Skeletal muscle satellite cell (primary cell): Measurements from ENCODE around the gene RRP1B.
"Not testable (repeated sequence)": the region's sequence is repeated elsewhere in the genome, so short reads cannot be mapped to it uniquely, and the experiment has no call there.

ENCODE experiments used
- H3K27me3 ChIP-seq: 2 replicates; pipeline ENCODE4 v1.7.0; 2013; ENCODE audit warnings: low read length; ENCODE audit not compliant: control insufficient read depth, insufficient read depth
- H3K36me3 ChIP-seq: 2 replicates; pipeline ENCODE4 v1.7.0; 2013; ENCODE audit warnings: mild to moderate bottlenecking, control low read depth, low read length; ENCODE audit not compliant: insufficient read depth
- H3K4me1 ChIP-seq: 2 replicates; pipeline ENCODE4 v1.7.0; 2013; ENCODE audit warnings: low read length; ENCODE audit not compliant: control insufficient read depth, insufficient read depth
- H3K4me2 ChIP-seq: 2 replicates; pipeline ENCODE4 v1.7.0; 2013; ENCODE audit warnings: mild to moderate bottlenecking, low read length
- H3K4me3 ChIP-seq: 2 replicates; pipeline ENCODE4 v1.7.0; 2013; ENCODE audit warnings: low read length
- H3K9ac ChIP-seq: 2 replicates; pipeline ENCODE4 v1.7.0; 2013; ENCODE audit warnings: mild to moderate bottlenecking, low read depth, low read length, moderate library complexity
- H3K9me3 ChIP-seq: replicated peaks from 2 replicates; pipeline ENCODE4 v1.7.0; 2013; ENCODE audit warnings: mild to moderate bottlenecking, control low read depth, low read length

Gene RRP1B

GRCh38 chr21:43693981-43694380 is 34.6 kb downstream of the RRP1B start:
- peaks cover 65% of the 10 kb centered on the region for H3K36me3 ChIP-seq

GRCh38 chr21:43694437-43695079 is 35.2 kb downstream of the RRP1B start:
- H3K4me2 ChIP-seq = no peak overlapping the region
- H3K9me3 ChIP-seq = no peaks in the 10 kb centered on the region
- H3K4me3 ChIP-seq = no peak overlapping the region
- no peaks in the 10 kb centered on the region for H3K27me3 ChIP-seq
- peaks cover 59% of the 10 kb centered on the region for H3K36me3 ChIP-seq
- H3K9ac ChIP-seq = no peak overlapping the region
- no peaks in the 10 kb centered on the region for H3K4me1 ChIP-seq

More at GRCh38 chr21:43693981-43694380, 34.6 kb downstream of the RRP1B start:
- Histone ChIP-seq H3K9me3 (no peaks in the 10 kb centered on the region), H3K27me3 (no peaks in the 10 kb centered on the region), H3K4me2 (no peak overlapping the region), H3K4me3 (no peak overlapping the region), H3K4me1 (no peaks in the 10 kb centered on the region), H3K9ac (no peak overlapping the region)

- no peak overlapping the region for H3K4me2 ChIP-seq
- no peak overlapping the region for H3K9ac ChIP-seq
- no peaks in the 10 kb centered on the region for H3K27me3 ChIP-seq
- H3K4me3 ChIP-seq = no peak overlapping the region
- no peaks in the 10 kb centered on the region for H3K9me3 ChIP-seq
- H3K36me3 ChIP-seq = peaks cover 42% of the 10 kb centered on the region
- H3K4me1 ChIP-seq = no peaks in the 10 kb centered on the region
Observed at GRCh38 chr21:43696214-43696613, 36.9 kb downstream of the RRP1B start.

GRCh38 chr21:43697758-43698643 is 38.6 kb downstream of the RRP1B start:
- H3K9ac ChIP-seq = no peak overlapping the region
- H3K4me1 ChIP-seq = no peaks in the 10 kb centered on the region
- no peaks in the 10 kb centered on the region for H3K9me3 ChIP-seq
- no peaks in the 10 kb centered on the region for H3K27me3 ChIP-seq
- no peak overlapping the region for H3K4me3 ChIP-seq
- peaks cover 29% of the 10 kb centered on the region for H3K36me3 ChIP-seq
- H3K4me2 ChIP-seq = no peak overlapping the region

- H3K9ac ChIP-seq, H3K9me3 ChIP-seq, H3K4me2 ChIP-seq, H3K27me3 ChIP-seq, H3K4me3 ChIP-seq, H3K4me1 ChIP-seq: not testable (repeated sequence)
- peaks cover 15% of the 10 kb centered on the region for H3K36me3 ChIP-seq
Observed at GRCh38 chr21:43699492-43699777, 40.1 kb downstream of the RRP1B start.

- Histone ChIP-seq H3K4me2 (no peak overlapping the region), H3K4me1 (no peaks in the 10 kb centered on the region), H3K9ac (no peak overlapping the region), H3K27me3 (no peaks in the 10 kb centered on the region), H3K4me3 (no peak overlapping the region), H3K9me3 (no peaks in the 10 kb centered on the region), H3K36me3 (peaks cover 10% of the 10 kb centered on the region)
Observed at GRCh38 chr21:43699933-43700599, 40.7 kb downstream of the RRP1B start.

- Histone ChIP-seq H3K9ac (no peak overlapping the region), H3K9me3 (no peaks in the 10 kb centered on the region), H3K27me3 (no peaks in the 10 kb centered on the region), H3K4me3 (no peak overlapping the region), H3K4me1 (no peaks in the 10 kb centered on the region), H3K36me3 (no peaks in the 10 kb centered on the region), H3K4me2 (no peak overlapping the region)
Observed at GRCh38 chr21:43701936-43702784, 42.8 kb downstream of the RRP1B start.

GRCh38 chr21:43702785-43703034 is 43.4 kb downstream of the RRP1B start:
- H3K4me3 ChIP-seq = no peak overlapping the region
- H3K9me3 ChIP-seq = no peaks in the 10 kb centered on the region
- no peaks in the 10 kb centered on the region for H3K36me3 ChIP-seq
- H3K4me1 ChIP-seq = no peaks in the 10 kb centered on the region
- no peak overlapping the region for H3K9ac ChIP-seq
- H3K27me3 ChIP-seq = no peaks in the 10 kb centered on the region
- no peak overlapping the region for H3K4me2 ChIP-seq

- no peaks in the 10 kb centered on the region for H3K4me1 ChIP-seq
- H3K4me3 ChIP-seq = no peak overlapping the region
- H3K9ac ChIP-seq = no peak overlapping the region
- H3K27me3 ChIP-seq = no peaks in the 10 kb centered on the region
- H3K9me3 ChIP-seq = no peaks in the 10 kb centered on the region
- H3K4me2 ChIP-seq = no peak overlapping the region
- H3K36me3 ChIP-seq = no peaks in the 10 kb centered on the region
Observed at GRCh38 chr21:43703035-43703880, 43.9 kb downstream of the RRP1B start.

GRCh38 chr21:43707462-43707861 is 48.1 kb downstream of the RRP1B start:
- no peak overlapping the region for H3K4me2 ChIP-seq
- peaks cover 10% of the 10 kb centered on the region for H3K4me1 ChIP-seq
- H3K4me3 ChIP-seq = no peak overlapping the region
- no peaks in the 10 kb centered on the region for H3K36me3 ChIP-seq
- no peaks in the 10 kb centered on the region for H3K9me3 ChIP-seq
- no peak overlapping the region for H3K9ac ChIP-seq
- H3K27me3 ChIP-seq = no peaks in the 10 kb centered on the region
